Transverse colon (tissue), 4 donors: ENCODE data around the gene MYO18B. TPM values are rescaled to one million over a fixed set of nuclear protein-coding genes. Genes with fewer than 3 reads are reported as not detected.

Experiments
- DNase-seq: peaks from one replicate; pipeline ENCODE4 v3.0.0-alpha.2; 2019
- H3K27ac ChIP-seq, 4 donors: fragments of 200-600 bp; sonication (generic); 2 replicates each; pipeline ENCODE4 v1.5.1; 2016 to 2018; ENCODE audit warnings: inconsistent platforms in 4 of 4
- H3K27me3 ChIP-seq: fragments of 200-600 bp; sonication (generic); 2 replicates; pipeline ENCODE4 v1.5.1; 2017; ENCODE audit warnings: inconsistent platforms
- H3K36me3 ChIP-seq, 4 donors: fragments of 200-600 bp; sonication (generic); 2 replicates each; pipeline ENCODE4 v1.5.1; 2017 to 2019; ENCODE audit warnings: inconsistent platforms in 4 of 4
- H3K4me1 ChIP-seq, 4 donors: fragments of 200-600 bp; sonication (generic); 2 replicates each; pipeline ENCODE4 v1.5.1; 2017 to 2020; ENCODE audit warnings: inconsistent platforms in 4 of 4
- H3K4me3 ChIP-seq, 4 donors: fragments of 200-600 bp; sonication (generic); 1 replicate in 1 of 4; 2 replicates in 3 of 4; pipeline versions ENCODE4 v1.5.1 to v1.6.1; 2017 to 2019; ENCODE audit warnings: inconsistent platforms in 4 of 4
- H3K9me3 ChIP-seq, 2 donors: fragments of 200-600 bp; sonication (generic); 2 replicates each; pipeline ENCODE4 v1.5.1; 2017 to 2019; ENCODE audit warnings: inconsistent platforms in 2 of 2
- CTCF ChIP-seq, 5 experiments: fragments of 200-600 bp in 3 of 5; fragments of 450-650 bp in 2 of 5; sonication (generic) in 3 of 5; IDR thresholded peaks; 1 replicate in 2 of 5; 2 replicates in 3 of 5; pipeline ENCODE4 v1.5.1; 2016 to 2017; ENCODE audit warnings: antibody characterized with exemption in 5 of 5, inconsistent platforms in 3 of 5, mild to moderate bottlenecking in 2 of 5, moderate library complexity in 1 of 5
- EP300 ChIP-seq: sonication (generic); formaldehyde crosslinking; IDR thresholded peaks from one replicate; pipeline ENCODE4 v1.6.1; 2017; ENCODE audit warnings: antibody characterized with exemption, low read depth
- POLR2A ChIP-seq: fragments of 450-650 bp; IDR thresholded peaks from one replicate; pipeline ENCODE4 v1.6.1; 2016; ENCODE audit warnings: antibody characterized with exemption, mild to moderate bottlenecking, moderate library complexity
- POLR2AphosphoS5 ChIP-seq, 3 donors: sonication (generic); formaldehyde crosslinking; IDR thresholded peaks; one replicate each; pipeline ENCODE4 v1.6.1; 2016; ENCODE audit warnings: antibody characterized with exemption in 3 of 3
- WGBS, 2 donors: methylation state at CpG; one replicate each; pipeline ENCODE4 v1.1.5; 2018; ENCODE audit warnings: low coverage in 1 of 2; 5-methylcytosine and 5-hydroxymethylcytosine counted together
- in situ Hi-C, 4 donors: fragments of 200-750 bp; cut with MboI; loops; one replicate each; pipeline versions ENCODE4 v1.15.0 to v1.15.1; 2017; ENCODE audit warnings: low sequenced_read_pairs in 3 of 4, low pct_ligation_motif_present in 1 of 4, low pct_unique_long_range_greater_than_20kb in 1 of 4
- intact Hi-C: fragments of 100-400 bp; cut with DNase I; formaldehyde crosslinking; loops from one replicate; pipeline ENCODE4 v1.15.1; 2023; ENCODE audit warnings: low total_unique reads
- total RNA-seq, 4 donors: library from RNA; depleted of rRNA; stranded (reverse); fragments of >200 nt; gene quantifications; one replicate each; pipeline ENCODE4 v1.1.0, GENCODE V29; 2016

MYO18B gene
- total RNA-seq, 4 donors from 2014 or later: 0.27 TPM; not detected in 3

GRCh38 chr22:25818541-25818940 is 76.6 kb downstream of the MYO18B start:
- TF ChIP-seq EP300 (no peak), POLR2AphosphoS5 (IDR thresholded peaks at IDR 0.05) (no peak), POLR2A (no peak), CTCF (IDR thresholded peaks at IDR 0.05) (no peak)
- DNase-seq: no peak
- H3K36me3 ChIP-seq: no peaks in the 10 kb centered on the region
- WGBS, 2 donors: 74% methylated on average over 4 of the region's 4 CpGs; no CpG with 5 or more reads in 1 of the 2 donors
- no peaks in the 10 kb centered on the region for H3K9me3 ChIP-seq
- H3K27ac ChIP-seq: no peak overlapping the region
- no peak overlapping the region for H3K4me3 ChIP-seq
- intact Hi-C loops (no loop called here), in situ Hi-C loops (no loop called here)
- no peaks in the 10 kb centered on the region for H3K4me1 ChIP-seq
- peaks cover 3% of the 10 kb centered on the region for H3K27me3 ChIP-seq

- Histone ChIP-seq H3K27me3 (peaks cover 3% of the 10 kb centered on the region), H3K36me3 (no peaks in the 10 kb centered on the region), H3K9me3 (no peaks in the 10 kb centered on the region), H3K4me1 (no peaks in the 10 kb centered on the region), H3K4me3 (no peak overlapping the region), H3K27ac (no peak overlapping the region)
- no peak for TF ChIP-seq EP300
- WGBS, 2 donors: 93% methylated on average over 6 of the region's 6 CpGs; no CpG with 5 or more reads in 1 of the 2 donors
- no peak for DNase-seq
- in situ Hi-C loops: no loop called here
- intact Hi-C loops: no loop called here
These were observed 80.4 kb downstream of the MYO18B start for GRCh38 chr22:25822344-25822743.

- Histone ChIP-seq H3K4me3 (no peak overlapping the region), H3K4me1 (no peaks in the 10 kb centered on the region), H3K36me3 (no peaks in the 10 kb centered on the region), H3K27ac (no peak overlapping the region), H3K9me3 (no peaks in the 10 kb centered on the region), H3K27me3 (no peaks in the 10 kb centered on the region)
- DNase-seq: no peak
- intact Hi-C loops (no loop called here), in situ Hi-C loops (no loop called here)
- TF ChIP-seq POLR2AphosphoS5 (IDR thresholded peaks at IDR 0.05) (no peak), POLR2A (no peak), CTCF (IDR thresholded peaks at IDR 0.05) (no peak), EP300 (no peak)
- 84 to 86% methylated on average over 5 to 15 of the region's 15 CpGs for WGBS, 2 donors
These were observed 81.3 kb downstream of the MYO18B start for GRCh38 chr22:25823276-25823675.

- TF ChIP-seq POLR2A: no peak
- TF ChIP-seq EP300: no peak
- no peak for TF ChIP-seq POLR2AphosphoS5 (IDR thresholded peaks at IDR 0.05)
- TF ChIP-seq CTCF (IDR thresholded peaks at IDR 0.05): no peak
- Histone ChIP-seq H3K4me3 (no peak overlapping the region), H3K27ac (no peak overlapping the region), H3K4me1 (no peaks in the 10 kb centered on the region), H3K36me3 (no peaks in the 10 kb centered on the region), H3K27me3 (no peaks in the 10 kb centered on the region), H3K9me3 (no peaks in the 10 kb centered on the region)
- 67 to 93% methylated on average over 3 to 7 of the region's 7 CpGs for WGBS, 2 donors
- intact Hi-C loops: no loop called here
- no peak for DNase-seq
- in situ Hi-C loops: no loop called here
These were observed 82.9 kb downstream of the MYO18B start for GRCh38 chr22:25824828-25825423.

GRCh38 chr22:25827415-25827814 is 85.4 kb downstream of the MYO18B start:
- 87% methylated on average over 3 to 9 of the region's 9 CpGs for whole genome bisulfite sequencing, 2 donors
- intact Hi-C loops: no loop called here
- in situ Hi-C loops: no loop called here
- Histone ChIP-seq H3K4me3 (no peak overlapping the region), H3K4me1 (no peaks in the 10 kb centered on the region), H3K27me3 (no peaks in the 10 kb centered on the region), H3K27ac (no peak overlapping the region), H3K9me3 (no peaks in the 10 kb centered on the region), H3K36me3 (no peaks in the 10 kb centered on the region)
- TF ChIP-seq EP300 (no peak), CTCF (IDR thresholded peaks at IDR 0.05) (no peak), POLR2A (no peak), POLR2AphosphoS5 (IDR thresholded peaks at IDR 0.05) (no peak)
- no peak for DNase-seq
